Measurements from ENCODE around the gene HIP1R. TPM values are rescaled to one million over a fixed set of nuclear protein-coding genes. Genes with fewer than 3 reads are reported as not detected.
A peak's percentile ranks its signal among the peaks of the same experiment; 100 is the strongest.

Gene HIP1R
- total RNA-seq, 1 experiment from 2014 or later = 44.6 TPM

GRCh38 chr12:122862110-122862634 lies 26.9 kb downstream of the HIP1R start:
- ChIA-PET CTCF (interaction anchor here (0.7 to 11.1 kb wide), 8 partner anchors 10 to 118 kb away, joined by 3 to 230 read pairs (median 6); partner anchors contain the start of genes ARL6IP4 and OGFOD2), POLR2A (interaction anchor here (0.6 to 2.1 kb wide), 6 partner anchors 21 to 287 kb away, joined by 3 to 10 read pairs (median 4); no protein-coding TSS in a partner anchor)
- Mint-ChIP-seq H3K27ac (ENCODE audit: low read depth, unreplicated experiment) (no peak overlapping the region), H3K4me3 (ENCODE audit: unreplicated experiment) (no peak overlapping the region), H3K9me3 (ENCODE audit: unreplicated experiment) (no peaks in the 10 kb centered on the region), H3K27me3 (ENCODE audit: insufficient read depth, unreplicated experiment) (no peaks in the 10 kb centered on the region), H3K4me1 (ENCODE audit: insufficient read depth, unreplicated experiment) (peaks cover 6% of the 10 kb centered on the region), H3K36me3 (ENCODE audit: insufficient read depth, unreplicated experiment) (peaks cover 46% of the 10 kb centered on the region)
- no peak for DNase-seq (ENCODE audit: unreplicated experiment)
- intact Hi-C loops (cut with micrococcal nuclease) = loop anchor here (5.0 kb wide), 1 partner anchor 70 kb away; no protein-coding TSS in a partner anchor
- TF ChIP-seq CTCF (IDR thresholded peaks at IDR 0.05; ENCODE audit: unreplicated experiment) = no peak
- no TSS peak for BruUV-seq (replicated peaks)

GRCh38 chr12:122862872-122863701 lies 27.8 kb downstream of the HIP1R start:
- Mint-ChIP-seq H3K36me3 (ENCODE audit: insufficient read depth, unreplicated experiment) (peaks cover 55% of the 10 kb centered on the region), H3K9me3 (ENCODE audit: unreplicated experiment) (no peaks in the 10 kb centered on the region), H3K4me1 (ENCODE audit: insufficient read depth, unreplicated experiment) (peaks cover 15% of the 10 kb centered on the region), H3K4me3 (ENCODE audit: unreplicated experiment) (no peak overlapping the region), H3K27ac (ENCODE audit: low read depth, unreplicated experiment) (peak overlapping the region; percentile 10), H3K27me3 (ENCODE audit: insufficient read depth, unreplicated experiment) (no peaks in the 10 kb centered on the region)
- POLR2A ChIA-PET = interaction anchor here (0.6 to 1.9 kb wide), 9 partner anchors 19 to 92 kb away, joined by 3 to 7 read pairs (median 4); no protein-coding TSS in a partner anchor
- DNase-seq (ENCODE audit: unreplicated experiment) = no peak
- CTCF ChIA-PET = interaction anchor here (1.0 to 11.1 kb wide), 4 partner anchors 11 to 89 kb away, joined by 3 to 230 read pairs (median 4); no protein-coding TSS in a partner anchor
- no peak for TF ChIP-seq CTCF (IDR thresholded peaks at IDR 0.05; ENCODE audit: unreplicated experiment)
- no TSS peak for BruUV-seq (replicated peaks)
- intact Hi-C loops (cut with micrococcal nuclease) = loop anchor here (5.0 kb wide), 1 partner anchor 71 kb away; no protein-coding TSS in a partner anchor

- intact Hi-C loops (cut with micrococcal nuclease) = loop anchor here (5.0 kb wide), 1 partner anchor 73 kb away; no protein-coding TSS in a partner anchor
- ChIA-PET CTCF (interaction anchor here (0.5 to 11.1 kb wide), 4 partner anchors 10 to 105 kb away, joined by 3 to 230 read pairs (median 4); no protein-coding TSS in a partner anchor), POLR2A (interaction anchor here (0.8 to 3.6 kb wide), 6 partner anchors 24 to 368 kb away, joined by 3 to 12 read pairs (median 4); partner anchors contain the start of genes MPHOSPH9 and MTRFR)
- no peaks in the 10 kb centered on the region for H3K27me3 Mint-ChIP-seq (ENCODE audit: insufficient read depth, unreplicated experiment)
- H3K27ac Mint-ChIP-seq (ENCODE audit: low read depth, unreplicated experiment) = no peak overlapping the region
- H3K4me1 Mint-ChIP-seq (ENCODE audit: insufficient read depth, unreplicated experiment) = peaks cover 18% of the 10 kb centered on the region
- peaks cover 72% of the 10 kb centered on the region for H3K36me3 Mint-ChIP-seq (ENCODE audit: insufficient read depth, unreplicated experiment)
- no peak for DNase-seq (ENCODE audit: unreplicated experiment)
- H3K4me3 Mint-ChIP-seq (ENCODE audit: unreplicated experiment) = no peak overlapping the region
- no TSS peak for BruUV-seq (replicated peaks)
- TF ChIP-seq CTCF (IDR thresholded peaks at IDR 0.05; ENCODE audit: unreplicated experiment) = no peak
- H3K9me3 Mint-ChIP-seq (ENCODE audit: unreplicated experiment) = no peaks in the 10 kb centered on the region
Measured at GRCh38 chr12:122864894-122865253, 29.6 kb downstream of the HIP1R start.

Data from MCF 10A (cell line).